ENCODE data around the gene UBE2S. TPM values are rescaled to one million over a fixed set of nuclear protein-coding genes. Genes with fewer than 3 reads are reported as not detected.

UBE2S gene
- total and polyA plus RNA-seq, 2 of the 8 experiments (the other 6 are each of a cell fraction or from before 2014, with no cell fraction given): 398 to 530 TPM

GRCh38 chr19:55368701-55369563, 38.7 kb downstream of the UBE2S start (continued):
- TF ChIP-seq CHD7 (IDR thresholded peaks at IDR 0.05; ENCODE audit: insufficient replicate concordance, low read length): no peak
- TF ChIP-seq MAX (IDR thresholded peaks at IDR 0.05): 0 out of 2 replicates have a peak, but pooled peaks have one; percentile 18
- TF ChIP-seq POU5F1 (IDR thresholded peaks at IDR 0.05; ENCODE audit: low read depth, low read length): no peak
- TF ChIP-seq FOSL1 (IDR thresholded peaks at IDR 0.05; ENCODE audit: insufficient read depth, low read depth, low read length): no peak
- TF ChIP-seq YY1 (IDR thresholded peaks at IDR 0.05; ENCODE audit: low read depth, low read length): no peak
- no peak for TF ChIP-seq RFX5 (IDR thresholded peaks at IDR 0.05; ENCODE audit: borderline replicate concordance, low read depth, low read length)

Data from H1 (cell line).